Fibroblast of pulmonary artery (primary cell): ENCODE measurements around the gene CHRM4.

ENCODE experiments used
- DNase-seq: peaks from one replicate; pipeline ENCODE4 v3.0.0-alpha.2; 2010; ENCODE audit warnings: low read depth
- H3K4me3 ChIP-seq: replicated peaks from 2 replicates; pipeline ENCODE4 v1.5.1; 2011; ENCODE audit warnings: low read depth, mild to moderate bottlenecking, control low read depth, low read length, moderate library complexity
- TF ChIP-seq, protein P1 (sequence below): IDR thresholded peaks from 2 replicates; pipeline ENCODE4 v1.5.1; 2011; ENCODE audit warnings: mild to moderate bottlenecking, control low read depth, low read length, inconsistent platforms; ENCODE audit errors: missing control alignments

CHRM4 gene

DNA sequence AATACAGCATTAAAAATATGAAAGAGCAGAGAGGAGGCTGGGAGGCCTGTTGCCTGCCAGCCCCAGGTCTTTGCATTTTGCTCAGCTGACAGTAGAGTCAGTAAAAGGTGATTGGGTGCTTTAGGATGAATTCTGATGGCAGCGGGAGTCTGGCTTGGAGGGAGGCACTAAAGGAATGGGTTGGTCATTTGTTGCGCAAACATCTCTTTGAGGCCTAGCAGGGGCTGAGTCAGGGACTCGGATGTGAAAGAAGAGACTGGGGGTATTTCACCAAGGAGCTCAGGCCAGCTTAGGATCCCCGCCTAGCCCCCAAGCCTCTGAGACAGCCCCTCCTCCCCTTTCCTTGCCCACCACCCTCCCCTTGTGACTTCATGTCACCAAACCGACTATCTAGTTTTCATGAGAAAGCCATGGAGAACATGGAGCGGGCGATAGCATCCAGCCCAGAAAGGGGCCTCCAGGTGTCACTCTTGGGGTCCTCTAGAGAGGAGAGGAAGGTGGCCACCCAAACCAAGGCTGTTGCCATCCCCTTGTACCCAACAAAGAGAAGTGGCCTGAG lies 34.6 kb downstream of the CHRM4 start:
- peak; percentile 69 for DNase-seq
- no peak overlapping the region for H3K4me3 ChIP-seq
- TF ChIP-seq, protein P1, sequence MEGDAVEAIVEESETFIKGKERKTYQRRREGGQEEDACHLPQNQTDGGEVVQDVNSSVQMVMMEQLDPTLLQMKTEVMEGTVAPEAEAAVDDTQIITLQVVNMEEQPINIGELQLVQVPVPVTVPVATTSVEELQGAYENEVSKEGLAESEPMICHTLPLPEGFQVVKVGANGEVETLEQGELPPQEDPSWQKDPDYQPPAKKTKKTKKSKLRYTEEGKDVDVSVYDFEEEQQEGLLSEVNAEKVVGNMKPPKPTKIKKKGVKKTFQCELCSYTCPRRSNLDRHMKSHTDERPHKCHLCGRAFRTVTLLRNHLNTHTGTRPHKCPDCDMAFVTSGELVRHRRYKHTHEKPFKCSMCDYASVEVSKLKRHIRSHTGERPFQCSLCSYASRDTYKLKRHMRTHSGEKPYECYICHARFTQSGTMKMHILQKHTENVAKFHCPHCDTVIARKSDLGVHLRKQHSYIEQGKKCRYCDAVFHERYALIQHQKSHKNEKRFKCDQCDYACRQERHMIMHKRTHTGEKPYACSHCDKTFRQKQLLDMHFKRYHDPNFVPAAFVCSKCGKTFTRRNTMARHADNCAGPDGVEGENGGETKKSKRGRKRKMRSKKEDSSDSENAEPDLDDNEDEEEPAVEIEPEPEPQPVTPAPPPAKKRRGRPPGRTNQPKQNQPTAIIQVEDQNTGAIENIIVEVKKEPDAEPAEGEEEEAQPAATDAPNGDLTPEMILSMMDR, result no peak

DNA sequence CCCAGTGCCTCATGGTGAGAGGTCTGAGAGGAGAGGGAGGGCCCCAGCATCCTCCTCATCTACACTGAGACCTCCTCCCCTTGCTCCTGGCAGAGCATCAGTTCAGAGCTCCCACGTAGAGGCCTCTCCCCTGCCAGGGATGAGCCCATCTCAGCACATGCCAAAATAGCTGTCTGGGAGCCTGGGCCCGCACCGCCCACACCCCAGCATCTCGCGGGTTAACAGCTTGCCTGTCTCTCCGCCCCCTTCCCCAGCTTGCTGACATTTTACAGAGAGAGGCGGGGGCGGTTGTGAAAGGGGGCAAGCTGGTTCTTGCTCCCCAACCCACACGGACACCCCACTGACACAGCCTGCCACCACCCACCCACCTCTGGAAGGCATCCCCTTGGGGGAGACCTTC lies 37.9 kb downstream of the CHRM4 start:
- DNase-seq, result no peak
- no peak overlapping the region for H3K4me3 ChIP-seq
- TF ChIP-seq, protein P1, result no peak

DNA sequence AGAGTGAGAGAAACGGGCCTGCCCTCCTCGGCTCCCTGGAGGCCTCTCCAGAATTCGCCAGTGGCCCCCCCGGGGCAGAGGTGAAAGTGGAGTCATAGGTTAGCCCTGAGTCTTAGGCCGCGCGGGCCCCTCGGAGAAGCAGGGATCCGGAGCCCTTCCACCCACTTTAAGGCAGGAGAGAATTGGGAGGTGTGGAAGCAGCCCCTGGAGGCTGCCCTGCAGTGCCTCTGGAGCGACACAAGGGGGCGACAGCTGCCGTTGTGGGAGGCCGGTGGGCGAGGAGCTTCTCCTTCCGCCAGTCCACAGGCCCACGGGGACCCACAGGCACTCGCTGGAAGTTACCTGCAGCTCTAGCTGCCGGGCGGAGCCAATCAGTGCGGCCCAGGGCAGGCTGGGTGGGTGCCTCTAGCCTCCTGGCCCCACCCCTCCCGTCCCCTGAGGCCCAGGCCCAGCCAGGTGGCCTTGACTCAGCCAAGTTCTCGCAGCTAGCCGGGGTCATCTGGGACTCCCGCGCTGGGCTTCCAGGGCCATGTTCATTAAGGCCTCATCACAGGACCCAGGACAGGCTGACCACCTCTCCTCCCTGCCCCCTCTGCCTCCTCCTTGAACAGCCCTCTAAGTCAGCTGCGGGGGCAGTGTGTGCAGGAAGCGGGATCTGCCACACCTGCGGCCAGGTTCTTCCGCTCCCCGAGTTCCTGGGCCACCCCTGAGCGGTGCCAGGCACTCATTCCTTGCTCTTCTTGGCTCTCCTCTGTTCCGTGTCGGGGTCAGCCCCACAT lies 39.3 kb downstream of the CHRM4 start:
- peak; percentile 51 for DNase-seq
- TF ChIP-seq, protein P1, result peak; percentile 76
- no peak overlapping the region for H3K4me3 ChIP-seq

DNA sequence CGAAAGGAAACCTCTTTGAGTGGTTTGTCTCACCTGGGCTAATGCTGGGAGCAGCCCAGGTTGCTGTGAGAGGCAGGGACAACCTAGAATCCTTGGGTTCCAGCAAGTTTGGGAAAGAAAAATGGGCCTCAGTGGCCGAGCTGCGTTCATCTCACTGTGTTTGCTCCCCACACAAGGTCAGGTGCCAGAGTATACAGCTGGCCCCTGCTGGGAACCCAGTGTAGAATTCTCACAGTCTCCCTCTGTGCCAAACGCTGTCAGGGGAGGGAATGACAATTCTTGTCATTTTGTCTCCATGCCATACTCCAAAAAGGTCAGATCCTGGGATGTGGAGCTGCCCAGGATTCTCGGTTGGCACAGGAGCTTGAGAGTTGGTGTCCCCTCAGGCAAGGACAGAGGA lies 40.0 kb downstream of the CHRM4 start:
- H3K4me3 ChIP-seq, result no peak overlapping the region
- no peak for DNase-seq
- TF ChIP-seq, protein P1, result no peak

DNA sequence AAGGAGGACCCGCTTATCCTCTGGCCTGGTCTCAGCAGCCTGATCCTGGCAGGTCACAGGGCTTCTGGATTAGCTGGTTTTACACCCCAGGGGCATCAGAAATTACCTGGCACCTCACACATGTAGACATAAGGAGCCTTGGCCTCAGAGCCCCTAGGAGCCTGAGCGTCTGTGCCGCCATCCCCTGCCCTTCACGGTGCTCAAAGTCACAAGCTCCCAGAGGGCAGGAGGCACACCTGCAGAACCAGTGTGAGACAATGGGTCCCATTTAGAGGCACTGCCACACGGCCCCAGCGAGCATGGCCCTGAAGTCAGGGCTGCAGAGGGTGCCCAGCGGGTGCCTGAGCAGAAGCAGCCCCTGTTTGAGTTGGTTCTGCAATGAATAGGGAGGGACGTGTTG lies 40.4 kb downstream of the CHRM4 start:
- TF ChIP-seq, protein P1, result no peak
- H3K4me3 ChIP-seq, result no peak overlapping the region
- no peak for DNase-seq

DNA sequence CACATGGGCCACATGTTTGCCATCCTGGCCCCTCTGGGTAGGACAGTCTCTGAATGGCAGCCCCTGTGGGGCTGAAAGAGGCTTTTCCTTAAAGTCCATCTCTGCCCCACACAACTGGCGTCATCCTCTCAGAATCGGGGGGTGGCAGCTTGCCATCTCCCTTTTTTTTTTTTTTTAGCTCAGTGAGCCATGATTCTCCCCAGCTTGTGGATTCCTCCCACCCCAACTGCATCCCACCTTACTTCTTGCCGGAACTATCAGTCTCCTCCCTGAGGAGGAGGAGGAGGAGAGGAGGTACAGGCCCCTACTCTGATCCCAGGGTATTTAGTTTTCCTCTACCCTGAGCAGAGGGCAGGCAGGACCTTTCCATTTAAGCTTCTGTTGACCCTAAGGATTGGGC lies 40.9 kb downstream of the CHRM4 start:
- no peak overlapping the region for H3K4me3 ChIP-seq
- TF ChIP-seq, protein P1, result no peak
- no peak for DNase-seq
